Astrocyte (in vitro differentiated cells and primary cell): ENCODE results near the gene ATG3. TPM values are rescaled to one million over a fixed set of nuclear protein-coding genes. Genes with fewer than 3 reads are reported as not detected.

ENCODE experiments used
- DNase-seq: peaks from one replicate; pipeline ENCODE4 v3.0.0-alpha.2; 2010; ENCODE audit warnings: low read depth
- FAIRE-seq: peaks from 2 replicates; lab custom pipeline; 2011; peaks lifted over from hg19 to GRCh38; lab: Jason Lieb, UNC
- H2AFZ ChIP-seq: 2 replicates; pipeline ENCODE4 v1.6.0; 2012; ENCODE audit warnings: low read depth, low read length, inconsistent platforms
- H3K27ac ChIP-seq: 2 replicates; pipeline ENCODE4 v1.5.1; 2011; ENCODE audit warnings: low read depth, low read length, inconsistent platforms
- H3K27me3 ChIP-seq: 2 replicates; pipeline ENCODE4 v1.6.0; 2011; ENCODE audit warnings: low read length, inconsistent platforms; ENCODE audit not compliant: insufficient read depth
- H3K36me3 ChIP-seq: 2 replicates; pipeline ENCODE4 v1.5.1; 2011; ENCODE audit warnings: low read length, inconsistent platforms; ENCODE audit not compliant: insufficient read depth
- H3K4me1 ChIP-seq: 2 replicates; pipeline ENCODE4 v1.5.1; 2011; ENCODE audit warnings: low read length, inconsistent platforms; ENCODE audit not compliant: insufficient read depth
- H3K4me2 ChIP-seq: 2 replicates; pipeline ENCODE4 v1.6.0; 2012; ENCODE audit warnings: low read length, inconsistent platforms
- H3K4me3 ChIP-seq: 2 replicates; pipeline ENCODE4 v1.5.1; 2011; ENCODE audit warnings: low read depth, mild to moderate bottlenecking, low read length, inconsistent platforms; ENCODE audit not compliant: insufficient read depth
- H3K79me2 ChIP-seq: 2 replicates; pipeline ENCODE4 v1.6.0; 2012; ENCODE audit warnings: mild to moderate bottlenecking, low read length, inconsistent platforms; ENCODE audit not compliant: insufficient read depth
- H3K9ac ChIP-seq: 2 replicates; pipeline ENCODE4 v1.6.0; 2012; ENCODE audit warnings: mild to moderate bottlenecking, low read length, inconsistent platforms
- H3K9me3 ChIP-seq: 2 replicates; pipeline ENCODE4 v1.5.1; 2012; ENCODE audit warnings: low read depth, mild to moderate bottlenecking, low read length, inconsistent platforms; ENCODE audit not compliant: insufficient read depth
- H4K20me1 ChIP-seq: 2 replicates; pipeline ENCODE4 v1.6.0; 2012; ENCODE audit warnings: low read length, inconsistent platforms; ENCODE audit not compliant: insufficient read depth
- H3K27ac Mint-ChIP-seq: one replicate; pipeline ENCODE4 v1.8.0; 2021; ENCODE audit warnings: mild to moderate bottlenecking, mixed read lengths; ENCODE audit not compliant: unreplicated experiment
- H3K27me3 Mint-ChIP-seq: one replicate; pipeline ENCODE4 v1.8.0; 2021; ENCODE audit warnings: low read depth, mixed read lengths; ENCODE audit not compliant: unreplicated experiment
- H3K36me3 Mint-ChIP-seq: one replicate; pipeline ENCODE4 v1.8.0; 2021; ENCODE audit warnings: low read depth, mixed read lengths; ENCODE audit not compliant: unreplicated experiment
- H3K4me1 Mint-ChIP-seq: one replicate; pipeline ENCODE4 v1.8.0; 2021; ENCODE audit warnings: low read depth, mixed read lengths; ENCODE audit not compliant: unreplicated experiment
- H3K4me3 Mint-ChIP-seq: one replicate; pipeline ENCODE4 v1.8.0; 2021; ENCODE audit warnings: mild to moderate bottlenecking, moderate library complexity, mixed read lengths; ENCODE audit not compliant: unreplicated experiment
- H3K9me3 Mint-ChIP-seq: one replicate; pipeline ENCODE4 v1.8.0; 2021; ENCODE audit warnings: mild to moderate bottlenecking, mixed read lengths; ENCODE audit not compliant: unreplicated experiment
- EZH2 ChIP-seq: IDR thresholded peaks from 2 replicates; pipeline ENCODE4 v1.6.1; 2012; ENCODE audit warnings: mild to moderate bottlenecking, low read length, inconsistent platforms; ENCODE audit not compliant: insufficient read depth
- total RNA-seq: library from RNA; stranded (reverse); gene quantifications from 2 replicates; pipeline ENCODE4 v1.2.1, GENCODE V29; 2021
- TF ChIP-seq, protein P1 (sequence below): IDR thresholded peaks from 2 replicates; pipeline ENCODE4 v1.5.1; 2011; ENCODE audit warnings: low read depth, mild to moderate bottlenecking, inconsistent platforms, low read length, moderate library complexity; ENCODE audit not compliant: insufficient read depth

Gene ATG3
- total RNA-seq, 1 donor from 2014 or later: 46.2 TPM

DNA sequence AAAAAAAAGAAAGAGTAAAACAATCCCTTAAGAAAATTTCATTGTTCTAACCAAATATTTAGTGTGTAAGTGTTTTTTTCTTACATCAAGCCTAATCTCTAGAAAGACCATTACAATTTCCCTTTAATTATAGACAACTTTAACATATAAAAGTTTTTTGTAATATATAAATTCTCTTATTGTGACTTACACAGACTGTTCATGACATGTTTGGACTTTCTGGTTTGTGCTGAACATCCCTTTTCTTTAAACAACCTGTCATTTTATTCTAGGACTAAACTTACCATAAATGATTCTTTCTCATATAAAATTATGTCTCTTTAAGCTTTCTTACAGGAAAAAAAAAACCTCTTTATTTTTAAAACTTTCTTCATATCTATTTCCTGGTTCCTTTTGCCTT is 49.4 kb downstream of the ATG3 start:
- Histone ChIP-seq H3K27ac (no peak overlapping the region), H3K4me1 (no peaks in the 10 kb centered on the region), H3K36me3 (no peaks in the 10 kb centered on the region), H3K4me3 (no peak overlapping the region), H3K27me3 (no peaks in the 10 kb centered on the region), H2AFZ (no peak overlapping the region), H4K20me1 (no peaks in the 10 kb centered on the region), H3K9ac (no peak overlapping the region), H3K79me2 (no peaks in the 10 kb centered on the region), H3K9me3 (no peaks in the 10 kb centered on the region), H3K4me2 (no peak overlapping the region)
- DNase-seq (no peak), FAIRE-seq (no peak)
- Mint-ChIP-seq H3K4me3 (no peak overlapping the region), H3K36me3 (no peaks in the 10 kb centered on the region), H3K9me3 (peaks cover 4% of the 10 kb centered on the region), H3K27ac (no peak overlapping the region), H3K27me3 (no peaks in the 10 kb centered on the region), H3K4me1 (no peaks in the 10 kb centered on the region)
- TF ChIP-seq EZH2: no peak
- TF ChIP-seq, protein P1, sequence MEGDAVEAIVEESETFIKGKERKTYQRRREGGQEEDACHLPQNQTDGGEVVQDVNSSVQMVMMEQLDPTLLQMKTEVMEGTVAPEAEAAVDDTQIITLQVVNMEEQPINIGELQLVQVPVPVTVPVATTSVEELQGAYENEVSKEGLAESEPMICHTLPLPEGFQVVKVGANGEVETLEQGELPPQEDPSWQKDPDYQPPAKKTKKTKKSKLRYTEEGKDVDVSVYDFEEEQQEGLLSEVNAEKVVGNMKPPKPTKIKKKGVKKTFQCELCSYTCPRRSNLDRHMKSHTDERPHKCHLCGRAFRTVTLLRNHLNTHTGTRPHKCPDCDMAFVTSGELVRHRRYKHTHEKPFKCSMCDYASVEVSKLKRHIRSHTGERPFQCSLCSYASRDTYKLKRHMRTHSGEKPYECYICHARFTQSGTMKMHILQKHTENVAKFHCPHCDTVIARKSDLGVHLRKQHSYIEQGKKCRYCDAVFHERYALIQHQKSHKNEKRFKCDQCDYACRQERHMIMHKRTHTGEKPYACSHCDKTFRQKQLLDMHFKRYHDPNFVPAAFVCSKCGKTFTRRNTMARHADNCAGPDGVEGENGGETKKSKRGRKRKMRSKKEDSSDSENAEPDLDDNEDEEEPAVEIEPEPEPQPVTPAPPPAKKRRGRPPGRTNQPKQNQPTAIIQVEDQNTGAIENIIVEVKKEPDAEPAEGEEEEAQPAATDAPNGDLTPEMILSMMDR: no peak

- Mint-ChIP-seq H3K27ac (no peak overlapping the region), H3K4me1 (no peaks in the 10 kb centered on the region), H3K9me3 (peaks cover 7% of the 10 kb centered on the region), H3K27me3 (peaks cover 2% of the 10 kb centered on the region), H3K36me3 (no peaks in the 10 kb centered on the region), H3K4me3 (no peak overlapping the region)
- Histone ChIP-seq H3K4me1 (no peaks in the 10 kb centered on the region), H3K9ac (no peak overlapping the region), H3K4me2 (no peak overlapping the region), H2AFZ (no peak overlapping the region), H3K79me2 (no peaks in the 10 kb centered on the region), H3K4me3 (no peak overlapping the region), H3K9me3 (no peaks in the 10 kb centered on the region), H4K20me1 (no peaks in the 10 kb centered on the region), H3K27me3 (no peaks in the 10 kb centered on the region), H3K36me3 (no peaks in the 10 kb centered on the region), H3K27ac (no peak overlapping the region)
- TF ChIP-seq, protein P1: no peak
- TF ChIP-seq EZH2: no peak
- DNase-seq (no peak), FAIRE-seq (no peak)
Observed at GRCh38 chr3:112508860-112509259, 52.9 kb downstream of the ATG3 start.

- H3K27me3 ChIP-seq: no peaks in the 10 kb centered on the region
- FAIRE-seq: no peak
- H3K9ac ChIP-seq: no peak overlapping the region
- H4K20me1 ChIP-seq: no peaks in the 10 kb centered on the region
- no peak overlapping the region for H2AFZ ChIP-seq
- Mint-ChIP-seq H3K27me3 (peaks cover 2% of the 10 kb centered on the region), H3K4me1 (no peaks in the 10 kb centered on the region), H3K9me3 (peaks cover 7% of the 10 kb centered on the region), H3K4me3 (no peak overlapping the region), H3K27ac (no peak overlapping the region), H3K36me3 (no peaks in the 10 kb centered on the region)
- H3K9me3 ChIP-seq: no peaks in the 10 kb centered on the region
- H3K4me2 ChIP-seq: no peak overlapping the region
- no peaks in the 10 kb centered on the region for H3K79me2 ChIP-seq
- no peaks in the 10 kb centered on the region for H3K4me1 ChIP-seq
- DNase-seq: no peak
- no peaks in the 10 kb centered on the region for H3K36me3 ChIP-seq
- TF ChIP-seq, protein P1: no peak
- no peak overlapping the region for H3K27ac ChIP-seq
- H3K4me3 ChIP-seq: no peak overlapping the region
Observed at GRCh38 chr3:112508261-112508660, 53.5 kb downstream of the ATG3 start.
